HCT116 (cell line): ENCODE data around the gene CLDN34.

Experiments
- CEBPB ChIP-seq: IDR thresholded peaks from 2 replicates; pipeline ENCODE4 v1.6.1; 2012; ENCODE audit warnings: low read depth
- POLR2A ChIP-seq: IDR thresholded peaks from 2 replicates; pipeline ENCODE4 v1.7.0; 2011; ENCODE audit warnings: borderline replicate concordance; ENCODE audit not compliant: insufficient read depth, insufficient read length; ENCODE audit errors: extremely low read depth
- TF ChIP-seq, protein P1 (sequence below), 3 experiments: fragments of 200-600 bp in 1 of 3; sonication (generic) in 1 of 3; IDR thresholded peaks in 2 of 3; conservative IDR thresholded peaks in 1 of 3; 2 replicates each; pipeline ENCODE4 v1.5.1; 2012 to 2017; ENCODE audit warnings: low read depth in 2 of 3, low read length in 2 of 3, antibody characterized with exemption in 1 of 3, borderline replicate concordance in 1 of 3, control low read depth in 1 of 3, mild to moderate bottlenecking in 1 of 3, mixed read lengths in 1 of 3, mixed run types in 1 of 3, moderate library complexity in 1 of 3; ENCODE audit not compliant: insufficient read depth in 1 of 3
- TF ChIP-seq, protein P2 (sequence below): IDR thresholded peaks from 2 replicates; pipeline ENCODE4 v1.6.1; 2012
- TF ChIP-seq, protein P3 (sequence below): IDR thresholded peaks from 2 replicates; pipeline ENCODE4 v1.6.1; 2012; ENCODE audit warnings: low read depth

DNA sequence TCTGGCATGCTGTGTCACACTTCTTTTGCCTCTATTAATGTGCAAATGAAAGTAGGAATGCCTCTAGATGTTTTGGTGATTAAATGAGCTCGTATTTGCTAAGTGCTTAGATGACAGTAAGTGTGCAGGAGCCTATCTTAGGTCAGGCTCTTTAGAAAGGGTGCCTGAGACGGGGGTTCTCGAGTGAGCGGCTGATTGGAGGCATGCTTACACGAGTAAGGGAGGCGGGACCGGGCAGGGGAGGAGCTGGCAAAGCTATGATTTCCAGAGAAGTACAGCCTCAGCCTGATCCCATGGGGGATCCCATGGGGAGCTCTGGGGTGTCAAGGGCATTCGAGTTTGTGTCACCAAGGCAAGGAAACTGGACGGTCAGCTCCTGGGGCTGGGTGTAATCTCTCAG lies 44.8 kb downstream of the CLDN34 start:
- TF ChIP-seq, protein P1, sequence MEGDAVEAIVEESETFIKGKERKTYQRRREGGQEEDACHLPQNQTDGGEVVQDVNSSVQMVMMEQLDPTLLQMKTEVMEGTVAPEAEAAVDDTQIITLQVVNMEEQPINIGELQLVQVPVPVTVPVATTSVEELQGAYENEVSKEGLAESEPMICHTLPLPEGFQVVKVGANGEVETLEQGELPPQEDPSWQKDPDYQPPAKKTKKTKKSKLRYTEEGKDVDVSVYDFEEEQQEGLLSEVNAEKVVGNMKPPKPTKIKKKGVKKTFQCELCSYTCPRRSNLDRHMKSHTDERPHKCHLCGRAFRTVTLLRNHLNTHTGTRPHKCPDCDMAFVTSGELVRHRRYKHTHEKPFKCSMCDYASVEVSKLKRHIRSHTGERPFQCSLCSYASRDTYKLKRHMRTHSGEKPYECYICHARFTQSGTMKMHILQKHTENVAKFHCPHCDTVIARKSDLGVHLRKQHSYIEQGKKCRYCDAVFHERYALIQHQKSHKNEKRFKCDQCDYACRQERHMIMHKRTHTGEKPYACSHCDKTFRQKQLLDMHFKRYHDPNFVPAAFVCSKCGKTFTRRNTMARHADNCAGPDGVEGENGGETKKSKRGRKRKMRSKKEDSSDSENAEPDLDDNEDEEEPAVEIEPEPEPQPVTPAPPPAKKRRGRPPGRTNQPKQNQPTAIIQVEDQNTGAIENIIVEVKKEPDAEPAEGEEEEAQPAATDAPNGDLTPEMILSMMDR (IDR thresholded peaks at IDR 0.05 in 2 of 3, conservative IDR thresholded peaks at IDR 0.05 in 1 of 3; ENCODE audit: borderline replicate concordance in 1 of 3, insufficient read depth in 1 of 3, low read depth in 2 of 3, low read length in 2 of 3): no peak
- TF ChIP-seq, protein P2, sequence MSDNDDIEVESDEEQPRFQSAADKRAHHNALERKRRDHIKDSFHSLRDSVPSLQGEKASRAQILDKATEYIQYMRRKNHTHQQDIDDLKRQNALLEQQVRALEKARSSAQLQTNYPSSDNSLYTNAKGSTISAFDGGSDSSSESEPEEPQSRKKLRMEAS: no peak
- TF ChIP-seq CEBPB: no peak
- TF ChIP-seq POLR2A: no peak
- TF ChIP-seq, protein P3, sequence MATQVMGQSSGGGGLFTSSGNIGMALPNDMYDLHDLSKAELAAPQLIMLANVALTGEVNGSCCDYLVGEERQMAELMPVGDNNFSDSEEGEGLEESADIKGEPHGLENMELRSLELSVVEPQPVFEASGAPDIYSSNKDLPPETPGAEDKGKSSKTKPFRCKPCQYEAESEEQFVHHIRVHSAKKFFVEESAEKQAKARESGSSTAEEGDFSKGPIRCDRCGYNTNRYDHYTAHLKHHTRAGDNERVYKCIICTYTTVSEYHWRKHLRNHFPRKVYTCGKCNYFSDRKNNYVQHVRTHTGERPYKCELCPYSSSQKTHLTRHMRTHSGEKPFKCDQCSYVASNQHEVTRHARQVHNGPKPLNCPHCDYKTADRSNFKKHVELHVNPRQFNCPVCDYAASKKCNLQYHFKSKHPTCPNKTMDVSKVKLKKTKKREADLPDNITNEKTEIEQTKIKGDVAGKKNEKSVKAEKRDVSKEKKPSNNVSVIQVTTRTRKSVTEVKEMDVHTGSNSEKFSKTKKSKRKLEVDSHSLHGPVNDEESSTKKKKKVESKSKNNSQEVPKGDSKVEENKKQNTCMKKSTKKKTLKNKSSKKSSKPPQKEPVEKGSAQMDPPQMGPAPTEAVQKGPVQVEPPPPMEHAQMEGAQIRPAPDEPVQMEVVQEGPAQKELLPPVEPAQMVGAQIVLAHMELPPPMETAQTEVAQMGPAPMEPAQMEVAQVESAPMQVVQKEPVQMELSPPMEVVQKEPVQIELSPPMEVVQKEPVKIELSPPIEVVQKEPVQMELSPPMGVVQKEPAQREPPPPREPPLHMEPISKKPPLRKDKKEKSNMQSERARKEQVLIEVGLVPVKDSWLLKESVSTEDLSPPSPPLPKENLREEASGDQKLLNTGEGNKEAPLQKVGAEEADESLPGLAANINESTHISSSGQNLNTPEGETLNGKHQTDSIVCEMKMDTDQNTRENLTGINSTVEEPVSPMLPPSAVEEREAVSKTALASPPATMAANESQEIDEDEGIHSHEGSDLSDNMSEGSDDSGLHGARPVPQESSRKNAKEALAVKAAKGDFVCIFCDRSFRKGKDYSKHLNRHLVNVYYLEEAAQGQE: no peak
